PC-9 (cell line): ENCODE data around the gene DOCK2.

Experiments
- CTCF ChIP-seq: fragments of 200-600 bp; sonication (generic); conservative IDR thresholded peaks from 2 replicates; pipeline ENCODE4 v1.6.1; 2017; ENCODE audit warnings: mixed run types, antibody characterized with exemption, mild to moderate bottlenecking, moderate library complexity
- EZH2 ChIP-seq: fragments of 200-600 bp; sonication (generic); IDR thresholded peaks from 2 replicates; pipeline ENCODE4 v1.8.0; 2017; ENCODE audit warnings: antibody characterized with exemption, low read depth

- no peak for TF ChIP-seq EZH2
- no peak for TF ChIP-seq CTCF
These were observed 475.9 kb downstream of the DOCK2 start for GRCh38 chr5:170112876-170113521.
